ENCODE results near the gene AMZ1. TPM values are rescaled to one million over a fixed set of nuclear protein-coding genes. Genes with fewer than 3 reads are reported as not detected.
"Not testable (repeated sequence)": the region's sequence is repeated elsewhere in the genome, so short reads cannot be mapped to it uniquely, and the experiment has no call there.

AMZ1 gene
- total RNA-seq, 1 experiment from 2014 or later: 1.8 TPM

GRCh38 chr7:2728316-2729030 is 40.5 kb downstream of the AMZ1 start:
- no peak for DNase-seq (ENCODE audit: low read depth, low spot score)
- in situ Hi-C loops (cut with HindIII; ENCODE audit: low pct_unique_long_range_greater_than_20kb, low sequenced_read_pairs): no loop called here

GRCh38 chr7:2729031-2729892 is 41.3 kb downstream of the AMZ1 start:
- in situ Hi-C loops (cut with HindIII; ENCODE audit: low pct_unique_long_range_greater_than_20kb, low sequenced_read_pairs): no loop called here
- DNase-seq (ENCODE audit: low read depth, low spot score): no peak

DNA sequence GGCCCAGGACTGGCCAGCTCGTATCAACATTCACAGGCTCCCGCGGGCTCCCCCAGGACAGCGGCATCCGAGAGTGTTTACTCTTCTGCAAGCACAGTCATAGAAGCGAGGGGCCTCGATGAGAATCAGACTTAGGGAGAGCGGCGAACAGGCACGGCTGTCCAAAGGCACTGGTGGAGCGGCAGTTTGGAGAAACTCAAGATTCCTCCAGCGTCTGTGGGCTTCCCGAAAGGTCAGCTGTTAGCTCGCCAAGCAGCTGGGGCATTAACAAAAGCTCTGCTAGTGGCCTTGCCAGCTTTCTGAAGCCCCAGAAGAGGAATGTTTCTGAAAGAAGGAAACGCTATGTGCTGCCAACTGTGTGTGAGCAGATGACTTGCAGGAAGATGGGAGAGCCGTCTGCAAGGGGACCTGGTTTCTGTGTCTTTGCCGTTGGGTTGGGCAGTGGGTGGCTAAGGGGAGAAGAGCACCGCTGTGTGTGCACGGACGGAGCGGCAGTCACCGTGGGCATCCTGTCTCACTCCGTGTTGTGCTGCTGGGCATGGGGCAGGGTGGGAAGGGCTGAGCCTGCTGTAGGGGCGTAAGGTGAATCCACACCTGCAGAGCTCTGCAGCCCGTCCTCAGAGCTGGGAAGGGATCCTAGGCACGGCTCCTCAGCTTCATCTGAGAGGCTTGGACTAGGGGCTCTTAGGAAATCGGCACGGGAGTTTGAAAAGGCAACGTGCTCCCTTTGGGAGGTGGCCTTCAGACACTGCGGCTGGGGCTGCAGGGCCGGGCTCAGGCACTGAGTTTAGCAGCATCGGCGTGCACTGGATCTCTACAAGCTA is 42.1 kb downstream of the AMZ1 start:
- DNase-seq (ENCODE audit: low read depth, low spot score): no peak
- in situ Hi-C loops (cut with HindIII; ENCODE audit: low pct_unique_long_range_greater_than_20kb, low sequenced_read_pairs): no loop called here

DNA sequence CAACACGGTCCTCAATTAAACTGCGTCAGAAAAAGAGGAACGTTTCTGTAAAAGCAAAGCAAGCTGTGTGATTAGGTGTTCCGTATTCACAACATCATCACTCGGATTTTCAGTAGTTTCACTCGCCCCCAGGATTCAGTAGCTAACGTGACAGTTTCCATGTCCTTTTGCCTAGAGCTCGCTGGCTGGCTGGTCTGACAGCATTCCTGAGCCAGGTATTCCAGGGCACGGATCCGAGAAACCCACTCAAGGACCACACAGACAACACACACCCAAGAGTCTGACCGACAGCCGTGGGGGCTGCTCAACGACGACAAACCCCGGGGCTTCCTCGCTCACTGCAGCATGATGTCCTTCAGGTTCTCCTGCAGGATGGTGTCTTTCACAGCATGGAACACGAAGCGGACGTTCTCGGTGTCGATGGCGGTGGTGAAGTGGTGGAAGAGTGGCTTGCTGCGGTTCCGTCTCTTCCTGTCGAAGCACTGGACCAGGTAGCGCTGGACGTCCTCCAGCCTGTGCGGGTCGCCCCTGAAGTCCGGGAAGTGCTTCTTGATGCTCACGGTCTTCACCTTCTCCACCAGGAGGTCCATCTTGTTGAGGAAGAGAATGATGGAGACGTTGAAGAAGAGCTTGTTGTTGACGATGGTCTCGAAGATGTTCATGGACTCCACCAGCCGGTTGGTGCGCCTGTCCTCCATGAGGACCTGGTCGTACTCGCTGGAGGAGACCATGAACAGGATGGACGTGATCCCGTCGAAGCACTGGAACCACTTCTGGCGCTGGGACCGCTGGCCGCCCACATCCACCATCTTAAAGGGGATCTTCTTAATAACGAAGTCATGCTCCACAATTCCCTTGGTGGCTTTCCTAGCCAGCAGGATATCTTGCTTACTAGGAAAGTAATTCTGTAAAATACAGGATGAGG is 43.1 kb downstream of the AMZ1 start:
- DNase-seq (ENCODE audit: low read depth, low spot score): no peak
- in situ Hi-C loops (cut with HindIII; ENCODE audit: low pct_unique_long_range_greater_than_20kb, low sequenced_read_pairs): no loop called here

DNA sequence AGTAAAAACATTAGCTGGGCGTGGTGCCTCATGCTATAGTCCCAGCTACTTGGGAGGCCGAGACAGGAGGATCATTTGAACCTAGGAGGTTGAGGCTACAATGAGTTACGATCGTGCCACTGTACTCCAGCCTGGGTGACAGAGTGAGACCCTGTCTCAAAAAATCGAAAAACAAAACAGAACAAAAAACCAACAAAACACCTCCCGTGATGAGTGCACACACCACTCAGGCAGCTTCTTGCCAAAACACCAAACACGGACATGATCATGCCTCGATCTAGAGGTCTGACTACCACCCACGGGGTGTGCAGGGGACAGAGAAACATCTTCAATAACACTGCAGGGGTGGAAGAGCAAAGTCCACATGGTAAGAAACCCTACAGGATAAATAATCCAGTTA is 44.4 kb downstream of the AMZ1 start:
- DNase-seq (ENCODE audit: low read depth, low spot score): no peak
- in situ Hi-C loops (cut with HindIII; ENCODE audit: low pct_unique_long_range_greater_than_20kb, low sequenced_read_pairs): no loop called here

DNA sequence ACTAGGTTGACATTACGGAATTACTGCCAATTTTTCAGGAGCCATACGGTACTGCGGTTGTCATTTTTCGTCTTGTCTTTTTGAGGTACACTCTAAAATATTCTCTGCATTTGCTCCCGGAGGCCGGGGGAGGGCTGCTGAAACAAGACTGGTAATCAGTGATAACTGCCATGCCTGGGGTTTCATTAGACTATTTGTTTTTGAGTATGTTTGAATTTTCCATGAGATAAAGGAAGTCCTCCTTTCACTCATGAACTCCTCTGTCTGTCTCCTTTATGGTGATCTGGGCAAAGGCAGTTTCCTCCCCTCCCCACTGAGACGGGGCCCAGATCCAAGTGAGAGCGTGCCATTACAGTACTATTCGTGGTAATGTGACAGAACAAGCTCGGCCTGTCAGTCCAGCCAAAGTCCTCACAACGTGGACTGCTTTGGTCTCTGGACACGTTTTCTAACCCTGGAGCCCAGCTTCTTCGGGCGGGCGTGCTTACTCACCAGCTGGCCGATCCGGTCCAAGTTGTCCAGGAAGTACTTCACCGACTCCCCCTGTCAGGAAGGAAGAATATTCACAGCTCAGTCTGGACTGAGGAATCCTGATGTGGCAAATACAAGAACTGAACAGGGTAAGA is 45.1 kb downstream of the AMZ1 start:
- in situ Hi-C loops (cut with HindIII; ENCODE audit: low pct_unique_long_range_greater_than_20kb, low sequenced_read_pairs): no loop called here
- no peak for DNase-seq (ENCODE audit: low read depth, low spot score)

DNA sequence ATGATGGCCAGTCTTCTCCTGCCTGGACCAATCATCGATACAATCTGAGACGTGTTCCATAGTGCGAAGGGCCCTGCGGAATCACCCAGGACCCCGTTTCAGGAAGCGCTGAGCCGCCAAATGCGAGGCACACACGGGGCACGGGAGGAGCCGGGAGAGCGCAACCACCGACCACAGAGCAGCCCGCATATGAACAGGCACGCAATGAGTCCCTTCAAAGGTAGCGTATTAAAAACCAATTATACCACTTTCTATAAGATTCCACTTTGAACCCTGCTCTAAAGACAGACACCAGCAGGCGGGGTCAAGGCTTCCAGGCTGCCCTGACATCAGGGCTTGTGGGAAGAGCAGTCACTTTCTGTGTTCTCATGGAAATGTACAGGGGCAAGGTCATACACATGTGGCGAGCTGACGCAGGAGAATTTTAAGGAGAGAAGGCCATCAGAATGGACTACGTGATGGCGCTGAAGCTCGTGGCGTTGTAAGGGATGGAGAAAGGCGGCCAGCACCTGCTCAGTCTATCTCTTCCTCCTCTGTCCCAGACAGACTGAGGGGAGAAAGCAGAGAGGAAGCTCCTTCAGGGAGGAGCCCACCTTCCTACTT is 46.2 kb downstream of the AMZ1 start:
- DNase-seq (ENCODE audit: low read depth, low spot score): no peak
- in situ Hi-C loops (cut with HindIII; ENCODE audit: low pct_unique_long_range_greater_than_20kb, low sequenced_read_pairs): no loop called here

- in situ Hi-C loops (cut with HindIII; ENCODE audit: low pct_unique_long_range_greater_than_20kb, low sequenced_read_pairs): no loop called here
- no peak for DNase-seq (ENCODE audit: low read depth, low spot score)
These were observed 47.0 kb downstream of the AMZ1 start for GRCh38 chr7:2734751-2735571.

DNA sequence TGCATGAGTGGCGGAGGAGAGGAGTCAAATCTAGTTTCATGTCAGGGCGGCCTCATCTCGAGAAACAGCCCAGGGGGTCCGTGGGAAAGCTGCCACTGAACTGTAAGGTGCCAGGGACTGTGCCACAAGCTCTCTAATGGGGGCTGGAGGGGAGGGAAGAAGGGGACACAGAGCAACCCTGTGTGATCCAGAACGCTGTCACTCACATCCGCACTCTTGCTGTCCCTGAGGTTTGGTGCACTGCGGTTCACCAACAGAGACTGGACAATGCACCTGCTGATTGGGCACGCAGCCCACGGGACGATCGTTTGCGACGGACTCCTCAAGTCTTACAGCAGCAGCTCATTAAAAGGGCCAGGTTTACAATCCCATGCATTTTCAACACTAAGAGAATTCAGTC is 47.7 kb downstream of the AMZ1 start:
- no peak for DNase-seq (ENCODE audit: low read depth, low spot score)
- in situ Hi-C loops (cut with HindIII; ENCODE audit: low pct_unique_long_range_greater_than_20kb, low sequenced_read_pairs): no loop called here

GRCh38 chr7:2736411-2736914 is 48.5 kb downstream of the AMZ1 start:
- in situ Hi-C loops (cut with HindIII; ENCODE audit: low pct_unique_long_range_greater_than_20kb, low sequenced_read_pairs): no loop called here
- DNase-seq (ENCODE audit: low read depth, low spot score): no peak

- in situ Hi-C loops (cut with HindIII; ENCODE audit: low pct_unique_long_range_greater_than_20kb, low sequenced_read_pairs); DNase-seq (ENCODE audit: low read depth, low spot score): not testable (repeated sequence)
These were observed 49.2 kb downstream of the AMZ1 start for GRCh38 chr7:2737005-2737743.

- no peak for DNase-seq (ENCODE audit: low read depth, low spot score)
- in situ Hi-C loops (cut with HindIII; ENCODE audit: low pct_unique_long_range_greater_than_20kb, low sequenced_read_pairs): no loop called here
These were observed 50.0 kb downstream of the AMZ1 start for GRCh38 chr7:2737771-2738540.

- in situ Hi-C loops (cut with HindIII; ENCODE audit: low pct_unique_long_range_greater_than_20kb, low sequenced_read_pairs): no loop called here
- no peak for DNase-seq (ENCODE audit: low read depth, low spot score)
These were observed 51.0 kb downstream of the AMZ1 start for GRCh38 chr7:2738766-2739549.
